ENCODE data around the gene RENBP. TPM values are rescaled to one million over a fixed set of nuclear protein-coding genes. Genes with fewer than 3 reads are reported as not detected.

RENBP gene
- total RNA-seq, 1 donor from 2014 or later = 2.5 TPM

DNA sequence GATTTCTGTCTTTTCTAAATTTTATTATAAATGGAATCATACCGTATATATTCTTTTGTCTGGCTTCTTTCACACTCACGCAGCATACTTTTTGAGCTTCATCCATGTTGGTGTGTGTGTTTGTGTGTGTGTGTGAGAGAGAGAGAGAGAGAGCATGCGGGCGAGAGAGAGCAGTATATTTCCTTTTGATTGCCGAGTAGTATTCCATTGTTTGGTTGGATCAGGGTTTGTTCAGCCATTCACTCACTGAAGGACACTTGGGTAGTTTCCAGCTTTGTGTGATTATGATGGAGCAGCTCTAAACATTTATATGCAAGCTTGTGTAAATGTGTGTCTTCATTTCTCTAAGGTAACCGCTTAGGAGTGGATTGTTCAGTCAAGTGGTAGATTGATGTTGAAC is 55.3 kb downstream of the RENBP start:
- DNase-seq (ENCODE audit: low spot score, unreplicated experiment) = no peak
- H3K27me3 Mint-ChIP-seq = peaks cover 46% of the 10 kb centered on the region
- H3K36me3 Mint-ChIP-seq (ENCODE audit: insufficient read depth) = no peaks in the 10 kb centered on the region
- TF ChIP-seq CTCF (IDR thresholded peaks at IDR 0.05; ENCODE audit: unreplicated experiment) = no peak
- no peak overlapping the region for H3K4me3 Mint-ChIP-seq (ENCODE audit: low read depth)
- peaks cover 9% of the 10 kb centered on the region for H3K9me3 Mint-ChIP-seq (ENCODE audit: low read depth)
- no peaks in the 10 kb centered on the region for H3K4me1 Mint-ChIP-seq (ENCODE audit: low read depth)
- H3K27ac Mint-ChIP-seq = no peak overlapping the region

- no peak overlapping the region for H3K4me3 Mint-ChIP-seq (ENCODE audit: low read depth)
- no peak for TF ChIP-seq CTCF (IDR thresholded peaks at IDR 0.05; ENCODE audit: unreplicated experiment)
- peaks cover 49% of the 10 kb centered on the region for H3K27me3 Mint-ChIP-seq
- H3K27ac Mint-ChIP-seq = no peak overlapping the region
- no peaks in the 10 kb centered on the region for H3K36me3 Mint-ChIP-seq (ENCODE audit: insufficient read depth)
- DNase-seq (ENCODE audit: low spot score, unreplicated experiment) = no peak
- H3K9me3 Mint-ChIP-seq (ENCODE audit: low read depth) = peaks cover 6% of the 10 kb centered on the region
- H3K4me1 Mint-ChIP-seq (ENCODE audit: low read depth) = no peaks in the 10 kb centered on the region
Observed at GRCh38 chrX:153888344-153888743, 56.1 kb downstream of the RENBP start.

- no peak for TF ChIP-seq CTCF (IDR thresholded peaks at IDR 0.05; ENCODE audit: unreplicated experiment)
- no peak overlapping the region for H3K4me3 Mint-ChIP-seq (ENCODE audit: low read depth)
- H3K9me3 Mint-ChIP-seq (ENCODE audit: low read depth) = peaks cover 6% of the 10 kb centered on the region
- no peaks in the 10 kb centered on the region for H3K4me1 Mint-ChIP-seq (ENCODE audit: low read depth)
- H3K27me3 Mint-ChIP-seq = peaks cover 47% of the 10 kb centered on the region
- no peak overlapping the region for H3K27ac Mint-ChIP-seq
- no peak for DNase-seq (ENCODE audit: low spot score, unreplicated experiment)
- no peaks in the 10 kb centered on the region for H3K36me3 Mint-ChIP-seq (ENCODE audit: insufficient read depth)
Observed at GRCh38 chrX:153887385-153887784, 57.1 kb downstream of the RENBP start.

DNA sequence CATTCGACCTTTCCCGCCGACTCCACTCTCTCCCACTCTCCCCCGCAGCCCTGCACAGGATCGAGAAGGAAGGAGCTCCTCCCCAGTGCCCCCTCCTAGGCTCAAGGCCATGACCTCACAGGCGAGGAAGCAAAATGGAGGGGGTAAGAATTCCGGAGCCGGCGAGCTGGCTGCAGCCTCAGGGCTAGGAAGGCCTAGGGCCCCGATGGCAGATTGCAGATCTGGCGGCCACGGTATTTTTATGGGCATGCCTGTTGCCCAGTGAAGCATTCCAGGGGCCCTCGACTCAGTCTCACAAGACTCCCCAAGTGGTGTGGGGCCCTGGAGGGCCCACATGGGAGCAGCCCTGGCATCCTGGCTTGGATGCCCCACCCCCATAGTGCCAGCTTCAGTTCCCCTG is 57.5 kb downstream of the RENBP start:
- no peak for DNase-seq (ENCODE audit: low spot score, unreplicated experiment)
- Mint-ChIP-seq H3K4me1 (ENCODE audit: low read depth) (no peaks in the 10 kb centered on the region), H3K27ac (no peak overlapping the region), H3K36me3 (ENCODE audit: insufficient read depth) (no peaks in the 10 kb centered on the region), H3K4me3 (ENCODE audit: low read depth) (no peak overlapping the region), H3K27me3 (peaks cover 47% of the 10 kb centered on the region), H3K9me3 (ENCODE audit: low read depth) (peaks cover 9% of the 10 kb centered on the region)
- TF ChIP-seq CTCF (IDR thresholded peaks at IDR 0.05; ENCODE audit: unreplicated experiment) = no peak

GRCh38 chrX:153885968-153886903 is 58.2 kb downstream of the RENBP start, which contains the start of gene L1CAM:
TSS of gene L1CAM (minus strand) at chrX:153886173. CDS start at chrX:153875836, 10,337 bp downstream.
- peaks cover 47% of the 10 kb centered on the region for H3K27me3 Mint-ChIP-seq
- H3K27ac Mint-ChIP-seq = no peak within 1 kb of the TSS
- H3K4me3 Mint-ChIP-seq (ENCODE audit: low read depth) = no peak within 1 kb of the TSS
- H3K4me1 Mint-ChIP-seq (ENCODE audit: low read depth) = no peaks in the 10 kb centered on the region
- no peaks in the 10 kb centered on the region for H3K36me3 Mint-ChIP-seq (ENCODE audit: insufficient read depth)
- H3K9me3 Mint-ChIP-seq (ENCODE audit: low read depth) = peaks cover 9% of the 10 kb centered on the region
- TF ChIP-seq CTCF (IDR thresholded peaks at IDR 0.05; ENCODE audit: unreplicated experiment) = no peak
- DNase-seq (ENCODE audit: low spot score, unreplicated experiment) = no peak

Small RNAs within 50 kb of the gene (microRNA-seq; reads per million reads assigned to microRNA genes)
- not detected for gene MIR3202-1 (ENCODE audit: borderline number of aligned reads, unreplicated experiment)
- not detected for gene MIR3202-2 (ENCODE audit: borderline number of aligned reads, unreplicated experiment)

Other genes starting within 250 kb of the RENBP start
- 142 and 149 TPM in 2 replicates for gene BCAP31, start 220.3 kb downstream of the RENBP start, total RNA-seq
- 15.2 and 15.3 TPM in 2 replicates for gene ABCD1, start 219.8 kb downstream of the RENBP start, total RNA-seq
- gene PLXNB3, start 180.4 kb downstream of the RENBP start, total RNA-seq = 0.98 and 1.1 TPM in 2 replicates
- gene SRPK3, start 163.6 kb downstream of the RENBP start, total RNA-seq = not detected in 2 replicates
- gene IDH3G, start 150.3 kb downstream of the RENBP start, total RNA-seq = 41.5 and 49.5 TPM in 2 replicates
- 243 and 248 TPM in 2 replicates for gene SSR4, start 150.0 kb downstream of the RENBP start, total RNA-seq
- gene PDZD4, start 114.1 kb downstream of the RENBP start, total RNA-seq = 4.5 and 4.8 TPM in 2 replicates
- 1.4 and 2.4 TPM in 2 replicates for gene L1CAM, start 58.5 kb downstream of the RENBP start, total RNA-seq
- not detected in 2 replicates for gene AVPR2, start 40.0 kb downstream of the RENBP start, total RNA-seq
- gene ARHGAP4, start 18.4 kb downstream of the RENBP start, total RNA-seq = 16.4 and 16.7 TPM in 2 replicates
- 85.3 and 86.3 TPM in 2 replicates for gene NAA10, start 9.6 kb downstream of the RENBP start, total RNA-seq
- gene HCFC1, start 27.2 kb upstream of the RENBP start, total RNA-seq = 105 and 121 TPM in 2 replicates
- 10.2 and 11.7 TPM in 2 replicates for gene TMEM187, start 28.1 kb upstream of the RENBP start, total RNA-seq
- 95.8 and 96.9 TPM in 2 replicates for gene IRAK1, start 75.3 kb upstream of the RENBP start, total RNA-seq
- 40.6 and 47.6 TPM in 2 replicates for gene MECP2, start 153.1 kb upstream of the RENBP start, total RNA-seq
- not detected in 2 replicates for gene OPN1LW, start 199.6 kb upstream of the RENBP start, total RNA-seq
- gene OPN1MW, start 238.0 kb upstream of the RENBP start, total RNA-seq = not detected in 2 replicates

Measured in progenitor cell of endocrine pancreas (in vitro differentiated cells).